ENCODE results near the gene ZNF558.

GRCh38 chr19:8866344-8866743 is 34.2 kb upstream of the ZNF558 start:
- TF ChIP-seq, protein P1, sequence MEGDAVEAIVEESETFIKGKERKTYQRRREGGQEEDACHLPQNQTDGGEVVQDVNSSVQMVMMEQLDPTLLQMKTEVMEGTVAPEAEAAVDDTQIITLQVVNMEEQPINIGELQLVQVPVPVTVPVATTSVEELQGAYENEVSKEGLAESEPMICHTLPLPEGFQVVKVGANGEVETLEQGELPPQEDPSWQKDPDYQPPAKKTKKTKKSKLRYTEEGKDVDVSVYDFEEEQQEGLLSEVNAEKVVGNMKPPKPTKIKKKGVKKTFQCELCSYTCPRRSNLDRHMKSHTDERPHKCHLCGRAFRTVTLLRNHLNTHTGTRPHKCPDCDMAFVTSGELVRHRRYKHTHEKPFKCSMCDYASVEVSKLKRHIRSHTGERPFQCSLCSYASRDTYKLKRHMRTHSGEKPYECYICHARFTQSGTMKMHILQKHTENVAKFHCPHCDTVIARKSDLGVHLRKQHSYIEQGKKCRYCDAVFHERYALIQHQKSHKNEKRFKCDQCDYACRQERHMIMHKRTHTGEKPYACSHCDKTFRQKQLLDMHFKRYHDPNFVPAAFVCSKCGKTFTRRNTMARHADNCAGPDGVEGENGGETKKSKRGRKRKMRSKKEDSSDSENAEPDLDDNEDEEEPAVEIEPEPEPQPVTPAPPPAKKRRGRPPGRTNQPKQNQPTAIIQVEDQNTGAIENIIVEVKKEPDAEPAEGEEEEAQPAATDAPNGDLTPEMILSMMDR (IDR thresholded peaks at IDR 0.05; ENCODE audit: control extremely low read depth in 1 of 3, insufficient read depth in 1 of 3, low read depth in 1 of 3, low read length in 3 of 3): no peak
- no peak for TF ChIP-seq RFX5 (IDR thresholded peaks at IDR 0.05; ENCODE audit: borderline replicate concordance, low read depth, low read length)
- no peak for TF ChIP-seq HDAC6 (IDR thresholded peaks at IDR 0.05; ENCODE audit: low read depth, low read length)
- TF ChIP-seq BRCA1 (IDR thresholded peaks at IDR 0.05; ENCODE audit: low read depth, low read length): no peak
- no peak for TF ChIP-seq SP2 (IDR thresholded peaks at IDR 0.05; ENCODE audit: low read length)
- TF ChIP-seq POLR2A (IDR thresholded peaks at IDR 0.05; ENCODE audit: control extremely low read depth in 1 of 2, low read depth in 2 of 2, low read length in 2 of 2): no peak
- no peak for TF ChIP-seq EZH2 (IDR thresholded peaks at IDR 0.05; ENCODE audit: low read depth, low read length, severe bottlenecking)
- TF ChIP-seq TAF1 (IDR thresholded peaks at IDR 0.05; ENCODE audit: low read depth, low read length): no peak
- no peak for TF ChIP-seq EP300 (IDR thresholded peaks at IDR 0.05; ENCODE audit: borderline replicate concordance in 1 of 2, low read depth in 2 of 2, low read length in 2 of 2)
- TF ChIP-seq SIN3A (conservative IDR thresholded peaks at IDR 0.05 in 1 of 2, IDR thresholded peaks at IDR 0.05 in 1 of 2; ENCODE audit: low read depth in 1 of 2, low read length in 2 of 2): no peak
- no peak for TF ChIP-seq ZNF274 (IDR thresholded peaks at IDR 0.05; ENCODE audit: borderline replicate concordance, extremely low read depth, low read length)
- TF ChIP-seq, protein P2, sequence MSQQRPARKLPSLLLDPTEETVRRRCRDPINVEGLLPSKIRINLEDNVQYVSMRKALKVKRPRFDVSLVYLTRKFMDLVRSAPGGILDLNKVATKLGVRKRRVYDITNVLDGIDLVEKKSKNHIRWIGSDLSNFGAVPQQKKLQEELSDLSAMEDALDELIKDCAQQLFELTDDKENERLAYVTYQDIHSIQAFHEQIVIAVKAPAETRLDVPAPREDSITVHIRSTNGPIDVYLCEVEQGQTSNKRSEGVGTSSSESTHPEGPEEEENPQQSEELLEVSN (IDR thresholded peaks at IDR 0.05): no peak
- no peak for TF ChIP-seq GABPA (IDR thresholded peaks at IDR 0.05; ENCODE audit: borderline replicate concordance, insufficient read depth, low read length)
